MM.1S (cell line): Measurements from ENCODE around the gene CCDC51.

Experiments
- CTCF ChIP-seq: fragments of 300-600 bp; sonication (generic); IDR thresholded peaks from 2 replicates; pipeline ENCODE4 v1.5.1; 2016; ENCODE audit warnings: antibody characterized with exemption, low read length, mixed read lengths
- EZH2phosphoT487 ChIP-seq: fragments of 300-600 bp; sonication (generic); IDR thresholded peaks from 2 replicates; pipeline ENCODE4 v1.6.1; 2018; ENCODE audit warnings: antibody characterized with exemption, low read length

GRCh38 chr3:48473617-48473952 is 33.7 kb upstream of the CCDC51 start:
- TF ChIP-seq CTCF (no peak), EZH2phosphoT487 (no peak)
